PFSK-1 (cell line): Measurements from ENCODE around the gene STN1.

Experiments used
- POLR2AphosphoS5 ChIP-seq: IDR thresholded peaks from 2 replicates; pipeline ENCODE4 v1.6.1; 2012; ENCODE audit warnings: low read depth, mild to moderate bottlenecking, control low read depth, low read length, moderate library complexity
- REST ChIP-seq, 2 experiments: IDR thresholded peaks; 2 replicates each; pipeline versions ENCODE4 v1.6.1 to v1.8.0; 2011 to 2012; ENCODE audit warnings: low read depth in 2 of 2, low read length in 2 of 2, control low read depth in 1 of 2, inconsistent platforms in 1 of 2, mild to moderate bottlenecking in 1 of 2, moderate library complexity in 1 of 2; ENCODE audit not compliant: insufficient read depth in 1 of 2
- TAF1 ChIP-seq: IDR thresholded peaks from 2 replicates; pipeline ENCODE4 v1.6.1; 2012; ENCODE audit warnings: low read length, control low read depth, borderline replicate concordance; ENCODE audit not compliant: insufficient read depth

DNA sequence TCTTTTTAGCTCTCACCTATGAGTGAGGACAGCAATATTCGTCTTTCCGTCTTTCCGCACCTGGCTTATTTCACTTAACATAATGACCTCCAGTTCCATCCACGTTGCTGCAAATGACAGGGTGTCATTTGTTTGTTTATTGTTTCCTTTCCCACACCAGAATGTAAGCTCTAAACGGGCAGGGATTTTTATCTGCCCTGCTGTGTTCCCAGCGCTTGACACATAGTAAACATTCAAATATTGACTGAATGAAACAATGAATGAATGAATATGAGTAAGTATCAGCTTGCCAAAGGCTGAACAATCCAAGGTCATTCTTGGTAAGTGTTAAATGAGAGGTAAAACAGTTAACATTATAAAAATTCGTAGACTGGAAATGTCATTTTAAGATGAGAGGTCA, 75.4 kb downstream of the STN1 start:
- TF ChIP-seq TAF1, result no peak
- TF ChIP-seq POLR2AphosphoS5, result no peak
- no peak for TF ChIP-seq REST (IDR thresholded peaks at IDR 0.05; ENCODE audit: insufficient read depth in 1 of 2, low read depth in 2 of 2, low read length in 2 of 2)
